ENCODE measurements around the gene FLNB.

- TF ChIP-seq CTCF (IDR thresholded peaks at IDR 0.05) (no peak), REST (IDR thresholded peaks at IDR 0.05; ENCODE audit: insufficient read depth in 1 of 2, low read depth in 2 of 2, low read length in 1 of 2) (no peak), POLR2AphosphoS5 (IDR thresholded peaks at IDR 0.05; ENCODE audit: low read depth, low read length) (no peak), SIN3A (IDR thresholded peaks at IDR 0.05; ENCODE audit: borderline replicate concordance, insufficient read depth, low read depth, low read length) (no peak)
These were observed 47.1 kb downstream of the FLNB start for GRCh38 chr3:58055314-58055713.

All from Panc1 (cell line).